Activated CD4-positive, alpha-beta T cell treated with anti-CD3 and anti-CD28 coated beads for 36 hours (primary cell): ENCODE measurements around the gene LAMA2. TPM values are rescaled to one million over a fixed set of nuclear protein-coding genes. Genes with fewer than 3 reads are reported as not detected.

ENCODE experiments used
- ATAC-seq: fragments of 200-7000 bp; cut with Tn5 transposase; one replicate; pipeline ENCODE4 v1.10.0; 2021; ENCODE audit warnings: mild to moderate bottlenecking, moderate library complexity
- CTCF ChIA-PET: fragments of 350-600 bp; sonication (Branson Sonifier 250); formaldehyde crosslinking; loops from one replicate; lab custom pipeline; 2021; ENCODE audit warnings: antibody characterized with exemption; lab: Charles Lee
- POLR2A ChIA-PET: fragments of 350-600 bp; sonication (Branson Sonifier 250); formaldehyde crosslinking; loops from one replicate; lab custom pipeline; 2021; ENCODE audit warnings: antibody characterized with exemption, inconsistent platforms; lab: Charles Lee
- DNase-seq: peaks from one replicate; pipeline ENCODE4 v3.0.0-alpha.2; 2020
- H3K27ac Mint-ChIP-seq: one replicate; pipeline ENCODE4 v1.8.0; 2021; ENCODE audit warnings: mixed read lengths
- H3K27me3 Mint-ChIP-seq: one replicate; pipeline ENCODE4 v1.8.0; 2021; ENCODE audit warnings: mixed read lengths
- H3K36me3 Mint-ChIP-seq: one replicate; pipeline ENCODE4 v1.8.0; 2021; ENCODE audit warnings: low read depth, mixed read lengths
- H3K4me1 Mint-ChIP-seq: one replicate; pipeline ENCODE4 v1.8.0; 2021; ENCODE audit warnings: mixed read lengths
- H3K4me3 Mint-ChIP-seq: one replicate; pipeline ENCODE4 v1.8.0; 2021; ENCODE audit warnings: mild to moderate bottlenecking, moderate library complexity, mixed read lengths
- H3K9me3 Mint-ChIP-seq: one replicate; pipeline ENCODE4 v1.8.0; 2021; ENCODE audit warnings: low read depth, mixed read lengths
- intact Hi-C, 2 experiments: fragments of 100-400 bp; cut with DNase I in 1 of 2; cut with micrococcal nuclease in 1 of 2; formaldehyde crosslinking; loops; one replicate each; pipeline versions ENCODE4 v1.14.2 to v1.15.1; 2022 to 2024; cut with DNase I, micrococcal nuclease
- total RNA-seq, 2 experiments: library from RNA; stranded (reverse); gene quantifications; one replicate each; pipeline ENCODE4 v1.2.3, GENCODE V29; 2021

LAMA2 gene
- total RNA-seq, 2 experiments from 2014 or later: 0.65 to 0.80 TPM

DNA sequence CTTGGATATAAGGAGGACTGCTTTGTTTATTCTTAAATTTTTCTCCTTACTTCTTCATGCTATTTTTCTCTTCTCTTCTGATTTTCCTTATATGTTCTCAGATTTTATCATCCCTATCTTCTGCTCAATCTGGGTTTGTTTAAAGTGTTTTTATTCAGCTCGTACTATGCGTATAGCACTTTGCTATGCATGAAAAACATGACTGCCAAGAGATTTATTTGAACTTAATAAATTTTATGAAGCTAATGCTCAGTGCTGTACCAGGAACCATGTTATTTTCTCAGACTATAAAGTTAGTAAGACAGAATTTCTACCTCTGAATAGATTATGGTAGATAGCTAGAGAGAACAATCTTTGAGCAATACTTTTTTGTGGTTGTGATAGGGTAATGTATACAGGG, 305.9 kb downstream of the LAMA2 start:
- H3K4me3 Mint-ChIP-seq: no peak overlapping the region
- H3K9me3 Mint-ChIP-seq: no peaks in the 10 kb centered on the region
- H3K27me3 Mint-ChIP-seq: peaks cover 3% of the 10 kb centered on the region
- H3K4me1 Mint-ChIP-seq: no peaks in the 10 kb centered on the region
- H3K27ac Mint-ChIP-seq: no peak overlapping the region
- H3K36me3 Mint-ChIP-seq: no peaks in the 10 kb centered on the region
- no peak for DNase-seq
- CTCF ChIA-PET: no interaction called here
- intact Hi-C loops: no loop called here
- ATAC-seq: no peak
- POLR2A ChIA-PET: interaction anchor here (0.6 kb wide), 1 partner anchor 538 kb away, joined by 3 read pairs; no protein-coding TSS in a partner anchor

DNA sequence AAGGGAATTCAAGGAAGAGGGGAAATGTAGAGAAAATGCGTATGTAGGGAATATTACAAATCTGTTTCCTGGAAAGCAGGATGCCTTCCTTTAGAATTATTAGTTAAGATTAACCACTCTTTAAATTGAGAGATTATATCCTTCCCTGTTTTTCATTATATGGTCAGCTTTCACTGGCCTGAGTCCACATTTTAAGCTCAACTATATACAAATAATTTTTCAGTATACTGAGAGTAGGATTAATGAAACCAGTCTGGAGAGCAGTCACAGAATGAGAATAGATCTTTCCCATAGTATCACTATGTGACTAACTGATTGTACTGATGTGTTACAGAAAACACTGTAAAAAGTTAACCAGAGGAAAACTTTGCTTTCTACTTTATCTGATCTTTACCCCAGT, 306.3 kb downstream of the LAMA2 start:
- CTCF ChIA-PET: no interaction called here
- ATAC-seq: no peak
- POLR2A ChIA-PET: no interaction called here
- Mint-ChIP-seq H3K9me3 (no peaks in the 10 kb centered on the region), H3K4me1 (no peaks in the 10 kb centered on the region), H3K4me3 (no peak overlapping the region), H3K27me3 (peaks cover 3% of the 10 kb centered on the region), H3K36me3 (no peaks in the 10 kb centered on the region), H3K27ac (no peak overlapping the region)
- DNase-seq: no peak
- intact Hi-C loops: no loop called here

DNA sequence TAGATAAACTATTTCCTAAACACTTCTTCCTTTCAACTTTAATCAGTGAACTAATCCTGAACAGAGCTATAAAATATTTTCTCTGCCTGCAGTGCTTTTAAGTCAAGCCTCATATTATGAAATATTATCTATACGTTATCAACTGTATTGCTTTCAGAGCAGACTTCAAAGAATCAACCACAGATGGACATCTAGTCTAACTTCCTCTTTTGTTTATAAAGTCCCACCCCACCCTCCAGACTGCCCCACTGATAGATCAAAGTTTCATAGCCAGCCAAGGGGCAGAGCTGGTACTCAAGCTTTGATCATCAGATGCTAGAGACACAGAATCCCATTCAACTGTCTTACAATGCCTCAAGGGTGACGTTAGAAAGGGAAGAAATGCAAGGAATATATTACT, 308.3 kb downstream of the LAMA2 start:
- intact Hi-C loops: no loop called here
- Mint-ChIP-seq H3K36me3 (no peaks in the 10 kb centered on the region), H3K9me3 (no peaks in the 10 kb centered on the region), H3K4me3 (no peak overlapping the region), H3K27ac (no peak overlapping the region), H3K27me3 (peaks cover 6% of the 10 kb centered on the region), H3K4me1 (no peaks in the 10 kb centered on the region)
- ATAC-seq: no peak
- no peak for DNase-seq
- ChIA-PET POLR2A (no interaction called here), CTCF (no interaction called here)

DNA sequence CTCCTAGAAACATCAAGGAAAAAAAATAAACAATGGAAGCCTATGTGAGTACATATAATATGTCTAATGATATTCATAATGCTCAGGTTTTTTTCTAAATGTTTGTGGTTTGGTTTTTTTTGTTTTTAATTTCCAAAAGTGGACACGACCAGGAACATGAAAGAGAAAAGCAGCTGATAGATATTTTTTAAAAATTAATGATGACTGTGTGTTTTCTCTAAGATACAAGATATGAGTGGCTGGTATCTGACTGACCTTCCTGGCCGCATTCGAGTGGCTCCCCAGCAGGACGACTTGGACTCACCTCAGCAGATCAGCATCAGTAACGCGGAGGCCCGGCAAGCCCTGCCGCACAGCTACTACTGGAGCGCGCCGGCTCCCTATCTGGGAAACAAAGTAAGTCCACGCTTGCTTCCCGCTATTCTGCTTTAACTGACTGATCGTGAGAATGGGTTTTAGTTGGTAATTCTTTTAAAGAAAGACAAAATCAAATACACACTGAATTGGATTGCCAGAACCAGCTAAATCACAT, 309.6 kb downstream of the LAMA2 start:
- H3K4me1 Mint-ChIP-seq: no peaks in the 10 kb centered on the region
- no peaks in the 10 kb centered on the region for H3K36me3 Mint-ChIP-seq
- H3K27me3 Mint-ChIP-seq: peaks cover 8% of the 10 kb centered on the region
- intact Hi-C loops: no loop called here
- ATAC-seq (no peak), DNase-seq (no peak)
- H3K9me3 Mint-ChIP-seq: no peaks in the 10 kb centered on the region
- ChIA-PET POLR2A (no interaction called here), CTCF (interaction anchor here (0.7 kb wide), 1 partner anchor 60 kb away, joined by 3 read pairs; no protein-coding TSS in a partner anchor)
- no peak overlapping the region for H3K4me3 Mint-ChIP-seq
- no peak overlapping the region for H3K27ac Mint-ChIP-seq

DNA sequence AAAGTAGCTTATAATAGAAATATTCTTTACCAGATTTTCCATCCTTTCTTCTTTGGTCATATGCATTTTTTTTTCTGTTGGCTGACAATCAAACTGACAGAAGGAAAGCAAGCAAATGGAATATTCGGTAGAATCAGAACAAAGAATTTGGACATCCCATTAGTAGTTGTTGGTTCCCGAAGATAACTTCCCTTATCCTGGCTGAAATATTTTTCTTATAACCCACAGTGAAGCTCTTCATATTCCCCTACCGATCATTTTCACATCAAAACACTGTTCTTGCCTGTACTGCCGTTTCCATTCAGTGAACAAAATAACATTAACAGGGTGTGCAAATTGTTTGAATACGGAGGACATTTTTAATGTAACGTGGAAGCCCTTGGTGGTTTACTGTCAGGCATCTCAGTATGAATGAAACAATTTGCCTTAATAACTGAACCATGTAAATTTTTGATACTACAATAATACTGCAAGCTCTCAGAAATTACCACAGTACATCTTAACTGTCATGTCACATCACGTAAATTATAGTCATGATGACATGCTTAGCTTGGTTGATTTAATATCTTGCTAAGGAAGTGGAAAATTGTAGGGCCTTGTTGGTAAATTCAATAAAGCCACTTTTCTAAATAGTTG, 311.5 kb downstream of the LAMA2 start:
- Mint-ChIP-seq H3K36me3 (no peaks in the 10 kb centered on the region), H3K4me3 (no peak overlapping the region), H3K27ac (no peak overlapping the region), H3K4me1 (no peaks in the 10 kb centered on the region), H3K9me3 (no peaks in the 10 kb centered on the region), H3K27me3 (peaks cover 8% of the 10 kb centered on the region)
- DNase-seq (no peak), ATAC-seq (no peak)
- intact Hi-C loops: no loop called here
- ChIA-PET CTCF (no interaction called here), POLR2A (no interaction called here)

DNA sequence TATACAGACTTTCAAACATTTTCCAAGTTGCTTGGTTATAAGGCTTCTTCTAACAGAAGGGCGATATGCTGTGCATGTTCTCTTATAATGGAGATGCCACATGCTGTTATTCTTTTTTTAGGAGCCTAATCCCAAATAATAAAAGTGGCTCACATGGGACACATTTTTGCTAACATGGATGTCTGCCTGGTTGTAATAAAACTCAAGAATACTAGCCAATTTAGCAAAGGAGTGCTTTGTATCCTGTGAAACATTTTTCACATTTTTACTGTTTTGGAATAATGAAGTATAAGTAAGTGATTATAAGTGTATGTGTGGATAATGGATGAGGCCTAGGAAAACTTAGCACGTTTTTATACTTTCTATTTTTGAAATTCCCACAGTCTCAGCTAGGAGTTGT, 312.2 kb downstream of the LAMA2 start:
- intact Hi-C loops: no loop called here
- Mint-ChIP-seq H3K36me3 (no peaks in the 10 kb centered on the region), H3K4me3 (no peak overlapping the region), H3K9me3 (no peaks in the 10 kb centered on the region), H3K27ac (no peak overlapping the region), H3K27me3 (peaks cover 8% of the 10 kb centered on the region), H3K4me1 (no peaks in the 10 kb centered on the region)
- ATAC-seq (no peak), DNase-seq (no peak)
- POLR2A ChIA-PET: no interaction called here
- CTCF ChIA-PET: interaction anchor here (1.1 to 1.9 kb wide), 2 partner anchors 17 to 20 kb away, joined by 3 to 5 read pairs; no protein-coding TSS in a partner anchor

DNA sequence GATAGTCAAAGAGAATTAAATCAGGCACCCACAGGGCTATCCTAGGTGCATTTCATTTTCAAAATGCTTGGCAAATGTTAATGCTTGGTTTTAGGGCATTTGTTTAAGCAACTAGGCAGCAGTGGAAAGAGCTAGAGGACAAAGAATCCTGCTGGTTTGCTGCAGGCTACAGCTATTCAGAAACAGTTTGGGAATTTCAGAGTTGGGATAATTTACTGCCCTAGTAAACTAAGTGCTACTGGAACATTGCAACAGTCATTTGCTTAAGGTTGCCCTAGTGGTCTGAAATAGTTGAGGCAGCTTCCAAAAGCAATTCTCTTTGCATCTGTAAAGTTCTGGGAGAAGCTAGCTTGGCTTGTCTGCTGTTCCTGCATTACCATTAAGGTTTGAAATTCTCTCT, 312.7 kb downstream of the LAMA2 start:
- no peaks in the 10 kb centered on the region for H3K4me1 Mint-ChIP-seq
- H3K36me3 Mint-ChIP-seq: no peaks in the 10 kb centered on the region
- ATAC-seq: no peak
- DNase-seq: no peak
- peaks cover 8% of the 10 kb centered on the region for H3K27me3 Mint-ChIP-seq
- ChIA-PET CTCF (interaction anchor here (1.1 to 1.9 kb wide), 2 partner anchors 17 to 20 kb away, joined by 3 to 5 read pairs; no protein-coding TSS in a partner anchor), POLR2A (no interaction called here)
- H3K9me3 Mint-ChIP-seq: no peaks in the 10 kb centered on the region
- H3K4me3 Mint-ChIP-seq: no peak overlapping the region
- intact Hi-C loops: no loop called here
- no peak overlapping the region for H3K27ac Mint-ChIP-seq

DNA sequence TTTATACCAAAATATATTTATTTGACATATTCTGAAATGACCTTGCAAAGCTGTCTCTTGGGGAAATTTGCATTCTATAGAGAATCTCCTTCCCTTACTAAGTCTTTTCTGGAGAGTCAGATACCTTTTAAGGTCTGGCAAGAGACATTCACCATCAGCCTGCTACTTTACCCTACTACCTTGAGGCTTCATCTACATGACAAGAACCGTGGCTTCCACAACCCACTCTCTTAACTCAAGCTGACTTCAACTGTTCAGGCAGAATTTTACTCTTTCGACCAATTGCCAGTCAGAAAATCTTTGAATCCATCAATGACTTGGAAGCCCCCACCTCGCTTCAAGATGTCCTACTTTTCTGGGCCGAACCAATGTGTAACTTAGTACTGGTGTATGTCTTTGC, 314.2 kb downstream of the LAMA2 start:
- Mint-ChIP-seq H3K4me3 (no peak overlapping the region), H3K4me1 (no peaks in the 10 kb centered on the region), H3K27me3 (peaks cover 8% of the 10 kb centered on the region), H3K36me3 (no peaks in the 10 kb centered on the region), H3K9me3 (no peaks in the 10 kb centered on the region), H3K27ac (no peak overlapping the region)
- ATAC-seq: no peak
- ChIA-PET CTCF (no interaction called here), POLR2A (no interaction called here)
- no peak for DNase-seq
- intact Hi-C loops: no loop called here

DNA sequence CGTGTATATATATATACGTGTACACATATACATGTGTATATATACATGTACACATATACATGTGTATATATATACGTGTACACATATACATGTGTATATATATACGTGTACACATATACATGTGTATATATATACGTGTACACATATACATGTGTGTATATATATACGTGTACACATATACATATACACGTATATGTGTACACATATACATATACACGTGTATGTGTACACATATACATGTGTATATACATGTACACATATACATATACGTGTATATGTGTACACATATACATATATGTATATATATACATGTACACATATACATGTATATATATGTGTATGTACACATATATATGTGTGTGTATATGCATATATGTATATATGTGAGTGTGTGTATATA, 317.2 kb downstream of the LAMA2 start:
- ChIA-PET CTCF (no interaction called here), POLR2A (no interaction called here)
- Mint-ChIP-seq H3K27me3 (peaks cover 8% of the 10 kb centered on the region), H3K36me3 (no peaks in the 10 kb centered on the region), H3K4me3 (no peak overlapping the region), H3K9me3 (no peaks in the 10 kb centered on the region), H3K27ac (no peak overlapping the region), H3K4me1 (no peaks in the 10 kb centered on the region)
- DNase-seq: no peak
- intact Hi-C loops: no loop called here
- no peak for ATAC-seq

DNA sequence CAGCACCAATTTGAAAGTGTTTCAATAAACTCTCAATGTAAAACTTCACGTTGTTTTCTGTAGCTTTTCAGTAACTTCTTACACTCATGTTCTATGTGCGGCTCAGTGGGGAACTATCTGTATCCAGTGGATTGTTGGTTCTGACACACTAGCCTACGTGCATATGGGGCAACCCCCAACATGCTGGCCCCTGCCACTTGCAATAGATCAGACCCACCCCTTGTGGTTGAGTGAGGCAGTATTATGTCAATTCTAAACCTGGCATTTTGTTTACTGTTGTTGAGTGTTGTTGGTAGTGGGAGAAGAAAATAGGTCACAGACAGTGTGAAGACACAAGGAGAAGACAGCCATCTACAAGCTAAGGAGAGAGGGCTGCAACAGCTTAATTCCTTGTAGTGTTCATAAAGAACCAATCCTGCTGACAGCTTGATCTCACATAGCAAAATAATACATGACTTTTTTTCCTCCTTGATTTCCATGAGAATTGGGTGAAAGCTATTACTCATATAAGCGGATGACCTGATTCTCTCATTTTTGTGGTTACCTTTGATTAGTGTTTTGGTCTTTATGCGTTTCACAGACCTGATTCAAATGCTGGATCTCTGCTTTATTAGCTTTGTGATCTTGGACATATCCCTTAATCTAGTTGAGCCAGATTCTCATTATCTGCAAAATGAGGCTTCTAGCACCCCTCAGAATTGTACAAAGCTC, 320.4 kb downstream of the LAMA2 start:
- Mint-ChIP-seq H3K27ac (no peak overlapping the region), H3K36me3 (no peaks in the 10 kb centered on the region), H3K4me1 (no peaks in the 10 kb centered on the region), H3K4me3 (no peak overlapping the region), H3K27me3 (peaks cover 4% of the 10 kb centered on the region), H3K9me3 (no peaks in the 10 kb centered on the region)
- no peak for ATAC-seq
- POLR2A ChIA-PET: no interaction called here
- intact Hi-C loops: no loop called here
- CTCF ChIA-PET: no interaction called here
- DNase-seq: no peak

DNA sequence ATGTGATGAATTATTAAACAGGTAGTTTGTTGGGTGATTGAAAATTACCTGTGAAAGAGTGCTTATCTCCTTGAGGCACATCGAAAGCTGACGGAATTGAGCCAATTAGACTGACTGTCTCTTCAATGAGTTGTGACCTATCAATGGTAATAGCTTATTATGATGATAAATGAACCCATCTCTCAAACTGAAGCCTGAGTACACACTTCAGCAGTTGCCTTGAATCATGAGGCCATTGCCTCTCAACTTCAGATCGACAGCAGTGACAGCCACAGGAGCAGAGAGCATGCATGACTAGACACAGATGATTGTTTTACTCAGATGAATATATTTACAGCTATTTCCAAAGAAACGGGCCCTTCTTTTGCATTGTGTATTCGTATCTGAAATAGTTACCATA, 323.9 kb downstream of the LAMA2 start:
- DNase-seq (no peak), ATAC-seq (no peak)
- ChIA-PET CTCF (interaction anchor here (1.0 kb wide), 1 partner anchor 9 kb away, joined by 3 read pairs; no protein-coding TSS in a partner anchor), POLR2A (interaction anchor here (0.7 kb wide), 1 partner anchor 20 kb away, joined by 6 read pairs; no protein-coding TSS in a partner anchor)
- no peak overlapping the region for H3K27ac Mint-ChIP-seq
- H3K4me3 Mint-ChIP-seq: no peak overlapping the region
- no peaks in the 10 kb centered on the region for H3K9me3 Mint-ChIP-seq
- intact Hi-C loops: no loop called here
- no peaks in the 10 kb centered on the region for H3K36me3 Mint-ChIP-seq
- H3K27me3 Mint-ChIP-seq: peaks cover 2% of the 10 kb centered on the region
- H3K4me1 Mint-ChIP-seq: no peaks in the 10 kb centered on the region

DNA sequence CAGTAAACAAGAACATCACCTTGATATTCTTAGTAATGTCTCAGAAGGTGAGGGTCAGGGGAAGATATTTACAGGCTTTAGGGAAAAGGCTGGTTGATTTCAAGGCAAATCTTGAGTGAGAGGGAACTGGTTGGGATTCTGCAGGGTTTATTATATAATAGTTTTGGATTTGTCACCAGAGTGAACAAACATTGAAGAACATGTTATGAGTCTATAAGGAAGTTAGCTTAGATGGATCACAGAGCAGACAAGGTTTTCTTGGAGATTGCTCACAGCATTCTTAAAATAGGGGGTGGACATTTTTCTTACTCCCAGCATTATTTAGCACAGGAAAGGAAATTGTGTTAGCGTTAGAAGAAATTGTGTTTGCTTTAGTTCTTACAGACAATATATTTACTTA, 324.9 kb downstream of the LAMA2 start:
- Mint-ChIP-seq H3K27ac (no peak overlapping the region), H3K4me1 (no peaks in the 10 kb centered on the region), H3K4me3 (no peak overlapping the region), H3K27me3 (peaks cover 2% of the 10 kb centered on the region), H3K36me3 (no peaks in the 10 kb centered on the region), H3K9me3 (no peaks in the 10 kb centered on the region)
- POLR2A ChIA-PET: no interaction called here
- ATAC-seq: no peak
- intact Hi-C loops: no loop called here
- CTCF ChIA-PET: no interaction called here
- no peak for DNase-seq
